Activated CD4-positive, alpha-beta T cell treated with anti-CD3 and anti-CD28 coated beads, Interleukin-2, amount 50 U/mL, for 24 hours (primary cell): ENCODE results near the gene LINC00632.
A peak's percentile ranks its signal among the peaks of the same experiment; 100 is the strongest.

ENCODE experiments used
- DNase-seq, 2 donors: peaks; one replicate each; pipeline ENCODE4 v3.0.0-alpha.2; 2020; ENCODE audit warnings: low read depth in 1 of 2, low spot score in 1 of 2

LINC00632 gene

DNA sequence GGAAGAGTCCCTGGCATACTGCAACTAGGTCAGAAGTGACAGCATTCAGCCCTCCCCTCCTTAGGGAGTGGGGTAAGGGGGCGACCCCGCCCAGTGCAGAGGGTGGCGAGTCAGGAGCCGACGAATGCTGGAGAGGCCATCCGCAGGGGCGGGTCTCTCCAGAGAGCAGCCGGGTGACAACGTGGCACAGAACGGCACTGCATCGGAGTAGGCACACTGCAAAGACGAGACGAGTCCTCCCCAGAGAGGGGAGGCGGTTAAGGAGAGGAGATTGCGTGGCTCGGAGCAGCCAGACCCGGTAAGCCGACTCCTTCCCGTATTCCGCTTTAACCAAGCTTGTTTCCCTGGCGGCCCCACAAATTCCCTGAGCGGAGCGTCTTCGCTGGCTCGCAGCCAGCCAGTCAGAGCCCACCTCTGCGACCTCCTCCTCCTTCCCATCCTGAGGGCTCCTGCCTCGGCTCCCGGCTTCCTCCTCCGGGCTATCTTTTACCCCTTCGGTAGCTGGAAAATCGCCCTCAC lies 54.9 kb downstream of the LINC00632 start:
- no peak for DNase-seq

DNA sequence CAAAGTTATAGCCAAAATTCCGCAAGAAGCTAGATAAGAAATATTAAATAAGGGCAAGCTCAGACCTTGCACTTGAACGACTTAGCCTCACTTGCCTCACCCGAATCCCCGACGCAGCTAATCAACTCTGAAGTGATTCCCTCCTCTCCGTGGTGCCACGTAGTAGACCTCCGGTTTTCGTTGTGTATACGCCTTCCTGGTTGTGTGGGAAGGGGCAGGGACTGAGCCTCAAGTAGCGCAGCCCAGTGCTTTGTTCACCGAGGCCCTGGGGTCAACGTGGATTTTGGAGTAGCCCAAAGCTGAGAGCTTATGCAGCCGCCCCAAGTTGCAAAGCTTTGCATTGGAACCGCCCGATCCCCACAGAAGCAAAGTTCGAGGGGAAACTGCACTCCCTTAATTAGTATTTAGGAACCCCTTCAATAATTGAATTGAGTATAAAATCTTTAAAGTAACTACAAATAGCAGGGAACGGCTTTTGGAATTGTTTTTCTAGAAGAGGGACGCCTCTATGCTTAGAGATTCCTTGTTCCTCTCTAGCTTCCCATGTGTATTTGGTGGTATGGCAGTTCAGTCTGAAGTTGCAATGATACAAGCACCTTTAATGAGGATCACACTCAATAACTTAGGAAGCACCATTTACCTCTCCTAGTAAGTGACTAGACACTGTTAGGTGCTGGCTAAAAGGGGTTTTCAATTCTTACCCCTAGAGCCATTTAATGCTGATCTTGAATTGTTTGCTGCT lies 55.7 kb downstream of the LINC00632 start:
- no peak for DNase-seq

GRCh38 chrX:140766024-140766611 lies 56.6 kb downstream of the LINC00632 start:
- peak in 1 of 2 donors; percentile 24 for DNase-seq

GRCh38 chrX:140767646-140768045 lies 58.1 kb downstream of the LINC00632 start:
- no peak for DNase-seq

DNA sequence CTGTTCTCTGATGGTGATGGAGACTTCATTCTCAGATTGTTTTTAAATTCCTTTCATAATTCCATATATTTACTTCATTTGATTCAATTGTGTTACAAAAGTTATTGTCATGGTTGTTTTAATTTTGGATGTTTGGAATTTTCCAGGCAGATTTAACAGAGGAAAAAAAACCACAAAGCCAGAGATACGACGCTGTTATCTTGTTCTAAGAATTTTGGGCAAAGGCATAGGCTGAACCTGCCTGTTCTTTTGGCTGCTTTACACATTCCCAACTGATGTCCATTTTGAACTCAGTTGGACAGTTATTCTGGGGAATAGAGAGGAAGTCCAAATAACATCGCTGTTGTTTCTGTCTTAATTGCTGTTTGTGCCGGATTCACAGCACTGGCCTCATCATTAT lies 65.7 kb downstream of the LINC00632 start:
- no peak for DNase-seq

DNA sequence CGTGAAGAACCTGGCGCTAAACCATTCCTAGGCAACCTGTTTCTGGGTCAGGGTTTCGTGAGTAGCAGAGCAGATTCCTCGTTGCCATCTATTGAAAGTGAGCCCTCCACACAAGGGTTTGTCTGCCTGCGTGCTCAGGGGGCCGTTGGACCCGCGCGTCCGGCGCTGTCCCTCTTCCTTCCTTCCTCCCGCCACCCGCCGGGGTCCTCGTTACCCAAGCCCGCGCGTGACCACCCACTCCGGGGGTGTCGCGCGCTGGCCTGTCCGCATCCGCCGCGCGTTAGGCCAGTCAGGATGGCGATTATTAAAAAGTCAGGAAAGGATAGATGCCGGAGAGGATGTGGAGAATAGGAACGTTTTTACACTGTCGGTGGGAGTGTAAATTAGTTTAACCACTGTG lies 66.8 kb downstream of the LINC00632 start:
- DNase-seq = no peak

DNA sequence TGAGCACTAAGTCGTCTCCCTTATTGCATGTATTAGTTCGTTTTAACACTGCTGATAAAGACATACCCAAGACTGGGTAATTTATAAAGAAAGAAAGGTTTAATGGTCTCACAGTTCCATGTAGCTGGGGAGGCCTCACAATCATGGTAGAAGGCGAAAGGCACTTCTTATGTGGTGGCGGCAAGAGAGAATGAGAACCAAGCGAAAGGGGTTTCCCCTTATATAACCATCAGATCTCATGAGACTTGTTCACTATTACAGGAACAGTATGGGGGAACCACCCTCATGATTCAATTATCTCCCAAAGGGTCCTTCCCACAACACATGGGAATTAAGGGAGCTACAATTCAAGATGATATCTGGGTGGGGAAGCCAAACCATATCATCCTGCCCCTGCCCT lies 85.1 kb downstream of the LINC00632 start:
- DNase-seq = no peak

DNA sequence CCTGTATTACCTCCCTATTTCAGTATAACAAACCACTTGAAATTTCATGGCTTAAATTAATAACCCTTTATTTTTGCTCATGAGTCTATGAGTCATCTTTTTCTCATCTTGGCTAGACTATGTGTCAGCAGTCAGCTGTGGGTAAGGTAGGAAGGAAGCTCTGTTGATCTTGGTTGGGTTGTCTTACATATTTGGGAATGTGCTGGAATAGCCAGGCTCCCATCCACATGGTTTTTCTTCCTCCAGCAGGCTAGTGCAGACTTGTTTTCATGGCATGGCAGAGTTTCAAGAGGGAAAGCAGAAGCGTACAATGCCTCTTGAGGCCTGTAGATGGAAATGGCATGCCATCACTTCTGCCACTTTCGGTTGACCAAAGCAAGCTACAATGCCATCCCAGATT lies 89.7 kb downstream of the LINC00632 start:
- no peak for DNase-seq

GRCh38 chrX:140804292-140804691 lies 94.7 kb downstream of the LINC00632 start:
- DNase-seq = no peak

GRCh38 chrX:140815868-140816267 lies 106.3 kb downstream of the LINC00632 start:
- DNase-seq = no peak

DNA sequence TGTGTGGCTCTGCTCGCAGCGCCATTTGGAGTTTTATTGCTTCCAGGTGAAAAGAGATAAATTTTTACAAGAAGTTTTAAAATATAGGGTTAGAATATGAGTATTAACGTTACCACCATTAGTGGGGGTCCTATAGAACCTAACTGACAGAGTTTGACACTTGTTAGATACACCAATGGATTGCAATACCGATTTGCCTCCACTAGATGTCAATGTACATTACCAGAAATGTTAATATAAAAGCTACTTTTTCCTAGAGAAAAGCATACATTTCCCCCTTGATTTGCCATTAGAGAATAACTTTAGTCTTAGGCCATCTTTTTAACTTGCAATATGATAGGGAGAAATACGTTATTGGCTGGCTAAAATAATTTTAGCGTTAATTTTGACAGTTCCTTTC lies 108.4 kb downstream of the LINC00632 start:
- DNase-seq = no peak

DNA sequence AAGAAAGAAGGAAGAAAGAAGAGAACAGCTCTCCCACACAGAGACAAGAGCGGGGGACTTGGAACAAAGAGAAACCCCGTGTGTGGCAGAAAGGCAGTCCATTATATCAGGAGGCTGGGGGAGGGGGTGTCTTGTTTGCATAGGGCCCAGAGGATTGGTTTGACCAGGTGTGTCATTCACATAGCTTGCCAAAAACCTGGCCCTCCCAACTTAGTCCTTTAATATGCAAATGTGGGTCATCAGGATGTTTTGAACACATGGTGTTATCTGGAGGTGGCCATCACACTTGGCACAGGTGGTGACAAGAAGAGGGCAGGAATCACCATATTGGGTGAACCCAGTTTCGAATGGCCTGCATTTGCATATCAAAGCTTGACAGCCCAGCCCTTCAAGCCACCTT lies 111.7 kb downstream of the LINC00632 start:
- DNase-seq = no peak

DNA sequence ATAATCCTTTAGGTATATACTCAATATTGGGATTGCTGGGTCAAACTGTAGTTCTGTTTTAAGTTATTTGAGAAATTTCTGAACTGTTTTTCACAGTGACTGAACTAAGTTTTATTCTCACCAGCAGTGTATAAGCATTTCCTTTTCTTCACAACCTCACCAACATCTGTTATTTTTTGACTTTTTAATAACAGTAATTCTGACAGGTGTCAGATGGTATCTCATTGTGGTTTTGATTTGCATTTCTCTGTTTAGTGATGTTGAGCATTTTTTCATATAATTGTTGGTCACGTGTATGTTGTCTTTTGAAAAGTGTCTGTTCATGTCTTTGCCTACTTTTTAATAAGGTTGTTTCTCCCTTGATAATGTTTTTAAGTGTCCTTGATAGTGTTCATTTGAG lies 112.6 kb downstream of the LINC00632 start:
- no peak for DNase-seq

- DNase-seq = no peak
Measured at GRCh38 chrX:140822861-140823260, 113.3 kb downstream of the LINC00632 start.

- DNase-seq = no peak
Measured at GRCh38 chrX:140836874-140837273, 127.3 kb downstream of the LINC00632 start.
